Type B pancreatic cell (in vitro differentiated cells): ENCODE data around the gene ASCC1. TPM values are rescaled to one million over a fixed set of nuclear protein-coding genes. Genes with fewer than 3 reads are reported as not detected.

Source experiments
- DNase-seq: peaks from one replicate; pipeline ENCODE4 v3.0.0; 2021; ENCODE audit warnings: mixed read lengths; ENCODE audit not compliant: unreplicated experiment; ENCODE audit errors: extremely low spot score
- H3K27ac Mint-ChIP-seq: 2 replicates; pipeline ENCODE4 v1.8.0; 2021; ENCODE audit warnings: mild to moderate bottlenecking, mixed read lengths
- H3K27me3 Mint-ChIP-seq: 2 replicates; pipeline ENCODE4 v1.8.0; 2021; ENCODE audit warnings: mixed read lengths
- H3K36me3 Mint-ChIP-seq: 2 replicates; pipeline ENCODE4 v1.8.0; 2021; ENCODE audit warnings: mixed read lengths
- H3K4me1 Mint-ChIP-seq: one replicate; pipeline ENCODE4 v1.8.0; 2021; ENCODE audit warnings: mixed read lengths; ENCODE audit not compliant: unreplicated experiment
- H3K4me3 Mint-ChIP-seq: 2 replicates; pipeline ENCODE4 v1.8.0; 2021; ENCODE audit warnings: mild to moderate bottlenecking, mixed read lengths
- H3K9me3 Mint-ChIP-seq: 2 replicates; pipeline ENCODE4 v1.8.0; 2021; ENCODE audit warnings: mixed read lengths
- total RNA-seq: library from RNA; stranded (reverse); gene quantifications from 2 replicates; pipeline ENCODE4 v1.2.1, GENCODE V29; 2021; ENCODE audit warnings: low replicate concordance
- TF ChIP-seq, protein P1 (sequence below): fragments of 200-600 bp; sonication (generic); conservative IDR thresholded peaks from 2 replicates; pipeline ENCODE4 v1.5.0; 2021; ENCODE audit warnings: antibody characterized with exemption, mild to moderate bottlenecking

ASCC1 gene
- total RNA-seq, 1 donor from 2014 or later: 32.8 TPM

DNA sequence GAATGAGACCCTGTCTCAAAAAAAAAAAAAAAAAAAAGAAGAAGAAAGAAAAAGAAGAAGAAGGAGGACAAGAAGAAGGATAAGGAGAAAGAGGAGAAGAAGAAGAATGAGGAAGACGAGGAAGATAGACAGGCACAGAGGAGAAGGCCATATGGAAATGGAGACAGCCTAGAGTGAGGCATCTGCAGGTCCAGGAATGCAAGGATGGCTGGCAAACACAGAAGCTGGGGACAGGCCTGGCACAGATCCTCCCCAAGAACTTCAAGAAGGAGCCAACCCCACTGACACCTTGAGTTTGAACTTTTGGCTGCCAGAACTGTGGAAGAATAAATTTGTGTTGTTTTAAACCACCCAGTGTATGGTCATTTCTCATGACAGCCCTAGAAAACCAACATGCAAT lies 166.6 kb downstream of the ASCC1 start:
- TF ChIP-seq, protein P1, sequence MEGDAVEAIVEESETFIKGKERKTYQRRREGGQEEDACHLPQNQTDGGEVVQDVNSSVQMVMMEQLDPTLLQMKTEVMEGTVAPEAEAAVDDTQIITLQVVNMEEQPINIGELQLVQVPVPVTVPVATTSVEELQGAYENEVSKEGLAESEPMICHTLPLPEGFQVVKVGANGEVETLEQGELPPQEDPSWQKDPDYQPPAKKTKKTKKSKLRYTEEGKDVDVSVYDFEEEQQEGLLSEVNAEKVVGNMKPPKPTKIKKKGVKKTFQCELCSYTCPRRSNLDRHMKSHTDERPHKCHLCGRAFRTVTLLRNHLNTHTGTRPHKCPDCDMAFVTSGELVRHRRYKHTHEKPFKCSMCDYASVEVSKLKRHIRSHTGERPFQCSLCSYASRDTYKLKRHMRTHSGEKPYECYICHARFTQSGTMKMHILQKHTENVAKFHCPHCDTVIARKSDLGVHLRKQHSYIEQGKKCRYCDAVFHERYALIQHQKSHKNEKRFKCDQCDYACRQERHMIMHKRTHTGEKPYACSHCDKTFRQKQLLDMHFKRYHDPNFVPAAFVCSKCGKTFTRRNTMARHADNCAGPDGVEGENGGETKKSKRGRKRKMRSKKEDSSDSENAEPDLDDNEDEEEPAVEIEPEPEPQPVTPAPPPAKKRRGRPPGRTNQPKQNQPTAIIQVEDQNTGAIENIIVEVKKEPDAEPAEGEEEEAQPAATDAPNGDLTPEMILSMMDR: no peak
- Mint-ChIP-seq H3K4me3 (no peak overlapping the region), H3K4me1 (peaks cover 12% of the 10 kb centered on the region), H3K27me3 (no peaks in the 10 kb centered on the region), H3K36me3 (no peaks in the 10 kb centered on the region), H3K27ac (no peak overlapping the region), H3K9me3 (peaks cover 14% of the 10 kb centered on the region)
- DNase-seq: no peak

DNA sequence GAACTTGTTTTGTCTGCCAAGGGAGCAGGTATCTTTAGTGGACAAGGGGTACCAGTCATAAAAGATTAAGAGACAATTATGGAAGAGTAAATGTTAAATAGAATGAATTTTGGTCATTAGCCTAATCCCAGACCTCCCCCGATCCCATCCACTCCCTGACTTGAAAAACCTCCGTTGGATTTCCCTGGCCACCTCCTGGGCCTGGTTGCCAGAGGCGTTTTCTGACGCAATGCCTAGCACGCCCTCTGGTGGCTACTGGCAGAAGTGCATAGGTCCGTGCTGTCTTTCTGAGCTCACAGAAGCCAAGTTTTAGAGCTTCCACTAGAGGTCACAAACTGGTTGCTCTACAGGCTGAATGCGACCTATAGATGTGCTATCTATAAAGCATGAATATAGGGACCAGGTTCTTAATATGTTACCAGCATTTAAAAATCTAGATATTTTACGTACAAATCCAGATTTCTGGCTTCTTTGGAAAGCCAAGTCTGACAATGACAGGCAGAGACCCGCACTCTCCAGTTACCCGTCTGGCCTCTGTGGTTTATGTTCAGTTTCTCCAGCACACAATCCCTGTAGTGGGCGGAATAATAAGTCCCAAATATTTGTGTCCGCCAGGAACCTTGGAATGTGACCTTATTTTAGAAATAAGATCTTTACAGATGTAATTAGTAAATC lies 167.5 kb downstream of the ASCC1 start:
- H3K4me1 Mint-ChIP-seq: peaks cover 14% of the 10 kb centered on the region

More for the DNA sequence above, 167.5 kb downstream of the ASCC1 start:
- peak; percentile 90 for DNase-seq
- peaks cover 14% of the 10 kb centered on the region for H3K9me3 Mint-ChIP-seq
- TF ChIP-seq, protein P1: peak; percentile 99
- H3K4me3 Mint-ChIP-seq: no peak overlapping the region
- no peaks in the 10 kb centered on the region for H3K36me3 Mint-ChIP-seq
- H3K27ac Mint-ChIP-seq: peak overlapping the region; percentile 47
- H3K27me3 Mint-ChIP-seq: no peaks in the 10 kb centered on the region

Other genes with a start within 250 kb of the ASCC1 start
- gene SPOCK2, start 127.7 kb downstream of the ASCC1 start, total RNA-seq: 13.8 TPM in 2 replicates
- 79.2 and 86.3 TPM in 2 replicates for gene ANAPC16, start 264 bp downstream of the ASCC1 start, total RNA-seq
- 95.9 and 130 TPM in 2 replicates for gene DDIT4, start 57.6 kb upstream of the ASCC1 start, total RNA-seq
- gene DNAJB12, start 138.6 kb upstream of the ASCC1 start, total RNA-seq: 30.6 and 34.3 TPM in 2 replicates